ENCODE data around the gene HPGDS. TPM values are rescaled to one million over a fixed set of nuclear protein-coding genes. Genes with fewer than 3 reads are reported as not detected.

The HPGDS gene
- total and polyA plus RNA-seq, 10 of the 15 experiments (the other 5 are each of a cell fraction or from before 2014, with no cell fraction given): not detected

- ChIA-PET RAD21 (ENCODE audit: unreplicated experiment) (no interaction called here), POLR2A (no interaction called here), SMC1A (ENCODE audit: uncharacterized antibody, unreplicated experiment) (no interaction called here), CTCF (interaction anchor here (1.3 kb wide), 1 partner anchor 11 kb away, joined by 3 read pairs; no protein-coding TSS in a partner anchor)
- intact Hi-C loops (cut with micrococcal nuclease; ENCODE audit: unreplicated experiment): no loop called here
- no peaks in the 10 kb centered on the region for H3K4me1 ChIP-seq (ENCODE audit: control insufficient read depth, insufficient read depth, low read length)
- BruUV-seq (replicated peaks): no TSS peak
- WGBS (ENCODE audit: insufficient coverage, insufficient replicate concordance, low lambda C conversion rate, missing lambda C conversion rate): 38% methylated on average over 6 of the region's 6 CpGs
- no peak overlapping the region for H3K4me3 ChIP-seq
- no peak overlapping the region for H3K9ac ChIP-seq (ENCODE audit: control insufficient read depth, insufficient read depth, low read length)
- FAIRE-seq (no peak), ATAC-seq (no peak), DNase-seq (ENCODE audit: low read depth, low spot score) (no peak)
- no peak overlapping the region for H3K4me2 ChIP-seq (ENCODE audit: control insufficient read depth, insufficient read depth)
- H3K27ac ChIP-seq (ENCODE audit: control insufficient read depth, insufficient read depth): no peak overlapping the region
- no peaks in the 10 kb centered on the region for H3K9me3 ChIP-seq (replicated peaks; ENCODE audit: control insufficient read depth, insufficient read depth, low read length)
- in situ Hi-C loops (cut with MboI): no loop called here
- no peaks in the 10 kb centered on the region for H3K79me2 ChIP-seq (ENCODE audit: control insufficient read depth, insufficient read depth, low read length)
- peaks cover 2 to 5% of the 10 kb centered on the region in 2 experiments; a peak in 2 of 4 replicates for H3K27me3 ChIP-seq (replicated peaks in 1 of 2; ENCODE audit: control insufficient read depth in 2 of 2, insufficient read depth in 2 of 2, low read length in 1 of 2)
- no peaks in the 10 kb centered on the region for H3K36me3 ChIP-seq (ENCODE audit: control insufficient read depth in 2 of 2, insufficient read depth in 2 of 2, low read length in 1 of 2)
- H2AFZ ChIP-seq (ENCODE audit: control insufficient read depth, low read depth, low read length): no peak overlapping the region
- H4K20me1 ChIP-seq (ENCODE audit: control insufficient read depth, insufficient read depth): no peaks in the 10 kb centered on the region
- no peak for TF ChIP-seq ZNF384 (IDR thresholded peaks at IDR 0.05; ENCODE audit: borderline replicate concordance, low read depth, low read length)
- TF ChIP-seq CBX5 (IDR thresholded peaks at IDR 0.05; ENCODE audit: low read depth): no peak
- TF ChIP-seq EED (IDR thresholded peaks at IDR 0.05; ENCODE audit: low read depth): no peak
- TF ChIP-seq MEF2B (IDR thresholded peaks at IDR 0.05; ENCODE audit: partially characterized antibody, poor library complexity, severe bottlenecking): no peak
- no peak for TF ChIP-seq MYC (IDR thresholded peaks at IDR 0.05; ENCODE audit: insufficient read depth, insufficient read length, insufficient replicate concordance, low read length, severe bottlenecking)
- TF ChIP-seq YBX1 (IDR thresholded peaks at IDR 0.05): no peak
- no peak for TF ChIP-seq ZBTB4 (CRISPR knock-in tag; IDR thresholded peaks at IDR 0.05)
- TF ChIP-seq CEBPB (IDR thresholded peaks at IDR 0.05; ENCODE audit: borderline replicate concordance in 1 of 2, low read depth in 2 of 2, low read length in 2 of 2): no peak
- no peak for TF ChIP-seq POU2F2 (IDR thresholded peaks at IDR 0.05; ENCODE audit: borderline replicate concordance, low read depth, low read length)
- TF ChIP-seq JUNB (IDR thresholded peaks at IDR 0.05): no peak
- TF ChIP-seq ZNF274 (IDR thresholded peaks at IDR 0.05; ENCODE audit: insufficient read depth, insufficient read length): no peak
- TF ChIP-seq ZBTB11 (CRISPR knock-in tag; IDR thresholded peaks at IDR 0.05): no peak
- TF ChIP-seq POLR2AphosphoS2 (IDR thresholded peaks at IDR 0.05; ENCODE audit: low read depth, low read length): no peak
- TF ChIP-seq CREB1 (IDR thresholded peaks at IDR 0.05; ENCODE audit: low read depth): no peak
- TF ChIP-seq IKZF2 (IDR thresholded peaks at IDR 0.05): no peak
- TF ChIP-seq RBBP5 (conservative IDR thresholded peaks at IDR 0.05): no peak
- no peak for TF ChIP-seq GABPA (IDR thresholded peaks at IDR 0.05; ENCODE audit: low read depth)
These were observed 11.8 kb upstream of the HPGDS start for GRCh38 chr4:94354474-94354896.
